Glutamatergic neuron (in vitro differentiated cells): Measurements from ENCODE around the gene IL17B. TPM values are rescaled to one million over a fixed set of nuclear protein-coding genes. Genes with fewer than 3 reads are reported as not detected.

Experiments
- DNase-seq: peaks from one replicate; pipeline ENCODE4 v3.0.0; 2022
- H3K27ac Mint-ChIP-seq: one replicate; pipeline ENCODE4 v1.8.0; 2020; ENCODE audit warnings: mild to moderate bottlenecking, mixed read lengths, inconsistent platforms; ENCODE audit not compliant: unreplicated experiment
- H3K27me3 Mint-ChIP-seq: one replicate; pipeline ENCODE4 v1.8.0; 2020; ENCODE audit warnings: mild to moderate bottlenecking, moderate library complexity, mixed read lengths, inconsistent platforms; ENCODE audit not compliant: unreplicated experiment
- H3K36me3 Mint-ChIP-seq: one replicate; pipeline ENCODE4 v1.8.0; 2020; ENCODE audit warnings: mild to moderate bottlenecking, mixed read lengths, inconsistent platforms; ENCODE audit not compliant: unreplicated experiment
- H3K4me1 Mint-ChIP-seq: one replicate; pipeline ENCODE4 v1.8.0; 2020; ENCODE audit warnings: mild to moderate bottlenecking, low read depth, mixed read lengths, inconsistent platforms; ENCODE audit not compliant: unreplicated experiment
- H3K4me3 Mint-ChIP-seq: one replicate; pipeline ENCODE4 v1.8.0; 2020; ENCODE audit warnings: mild to moderate bottlenecking, mixed read lengths, inconsistent platforms; ENCODE audit not compliant: unreplicated experiment
- H3K9me3 Mint-ChIP-seq: one replicate; pipeline ENCODE4 v1.8.0; 2020; ENCODE audit warnings: mild to moderate bottlenecking, moderate library complexity, mixed read lengths, inconsistent platforms; ENCODE audit not compliant: unreplicated experiment
- CTCF ChIP-seq: fragments of 200-600 bp; sonication (generic); IDR thresholded peaks from one replicate; pipeline ENCODE4 v1.5.0; 2021; ENCODE audit not compliant: partially characterized antibody, unreplicated experiment
- total RNA-seq: library from RNA; stranded (reverse); fragmentation: NEBNext Ultra II Directional; extraction: Animal tissue kit (Norgen Biotek cat#: 25700); gene quantifications from one replicate; pipeline ENCODE4 v1.2.1, GENCODE V29; 2021; ENCODE audit not compliant: unreplicated experiment

IL17B gene
- total RNA-seq, 1 donor from 2014 or later = 0.88 TPM

GRCh38 chr5:149333711-149334443, 45.2 kb downstream of the IL17B start:
- no peaks in the 10 kb centered on the region for H3K36me3 Mint-ChIP-seq
- TF ChIP-seq CTCF = no peak
- peaks cover 3% of the 10 kb centered on the region for H3K27me3 Mint-ChIP-seq
- peaks cover 25% of the 10 kb centered on the region for H3K4me1 Mint-ChIP-seq
- no peak overlapping the region for H3K27ac Mint-ChIP-seq
- no peak overlapping the region for H3K4me3 Mint-ChIP-seq
- H3K9me3 Mint-ChIP-seq = peaks cover 4% of the 10 kb centered on the region
- DNase-seq = no peak

- H3K4me1 Mint-ChIP-seq = peaks cover 3% of the 10 kb centered on the region
- no peaks in the 10 kb centered on the region for H3K36me3 Mint-ChIP-seq
- no peak overlapping the region for H3K27ac Mint-ChIP-seq
Measured at GRCh38 chr5:149328177-149328576, 50.9 kb downstream of the IL17B start.

GRCh38 chr5:149326611-149327010, 52.5 kb downstream of the IL17B start:
- H3K36me3 Mint-ChIP-seq = no peaks in the 10 kb centered on the region
- H3K27ac Mint-ChIP-seq = no peak overlapping the region
- H3K4me1 Mint-ChIP-seq = peaks cover 3% of the 10 kb centered on the region

More at GRCh38 chr5:149328177-149328576, 50.9 kb downstream of the IL17B start:
- DNase-seq = no peak
- Mint-ChIP-seq H3K9me3 (peaks cover 1% of the 10 kb centered on the region), H3K4me3 (no peak overlapping the region), H3K27me3 (no peaks in the 10 kb centered on the region)
- no peak for TF ChIP-seq CTCF

GRCh38 chr5:149325894-149326293, 53.2 kb downstream of the IL17B start:
- no peak for DNase-seq
- H3K27ac Mint-ChIP-seq = no peak overlapping the region
- H3K27me3 Mint-ChIP-seq = no peaks in the 10 kb centered on the region
- H3K9me3 Mint-ChIP-seq = peaks cover 1% of the 10 kb centered on the region
- TF ChIP-seq CTCF = no peak
- H3K36me3 Mint-ChIP-seq = no peaks in the 10 kb centered on the region
- H3K4me1 Mint-ChIP-seq = peaks cover 6% of the 10 kb centered on the region
- H3K4me3 Mint-ChIP-seq = no peak overlapping the region

More at GRCh38 chr5:149326611-149327010, 52.5 kb downstream of the IL17B start:
- TF ChIP-seq CTCF = no peak
- no peaks in the 10 kb centered on the region for H3K27me3 Mint-ChIP-seq
- no peak overlapping the region for H3K4me3 Mint-ChIP-seq
- DNase-seq = no peak
- H3K9me3 Mint-ChIP-seq = peaks cover 1% of the 10 kb centered on the region

- H3K4me1 Mint-ChIP-seq = peaks cover 9% of the 10 kb centered on the region
- no peaks in the 10 kb centered on the region for H3K27me3 Mint-ChIP-seq
- H3K4me3 Mint-ChIP-seq = no peak overlapping the region
- DNase-seq = no peak
- peaks cover 1% of the 10 kb centered on the region for H3K9me3 Mint-ChIP-seq
- no peak overlapping the region for H3K27ac Mint-ChIP-seq
- no peak for TF ChIP-seq CTCF
- H3K36me3 Mint-ChIP-seq = no peaks in the 10 kb centered on the region
Measured at GRCh38 chr5:149325166-149325735, 53.8 kb downstream of the IL17B start.
